ENCODE data around the gene CD72.

- TF ChIP-seq, protein P1, sequence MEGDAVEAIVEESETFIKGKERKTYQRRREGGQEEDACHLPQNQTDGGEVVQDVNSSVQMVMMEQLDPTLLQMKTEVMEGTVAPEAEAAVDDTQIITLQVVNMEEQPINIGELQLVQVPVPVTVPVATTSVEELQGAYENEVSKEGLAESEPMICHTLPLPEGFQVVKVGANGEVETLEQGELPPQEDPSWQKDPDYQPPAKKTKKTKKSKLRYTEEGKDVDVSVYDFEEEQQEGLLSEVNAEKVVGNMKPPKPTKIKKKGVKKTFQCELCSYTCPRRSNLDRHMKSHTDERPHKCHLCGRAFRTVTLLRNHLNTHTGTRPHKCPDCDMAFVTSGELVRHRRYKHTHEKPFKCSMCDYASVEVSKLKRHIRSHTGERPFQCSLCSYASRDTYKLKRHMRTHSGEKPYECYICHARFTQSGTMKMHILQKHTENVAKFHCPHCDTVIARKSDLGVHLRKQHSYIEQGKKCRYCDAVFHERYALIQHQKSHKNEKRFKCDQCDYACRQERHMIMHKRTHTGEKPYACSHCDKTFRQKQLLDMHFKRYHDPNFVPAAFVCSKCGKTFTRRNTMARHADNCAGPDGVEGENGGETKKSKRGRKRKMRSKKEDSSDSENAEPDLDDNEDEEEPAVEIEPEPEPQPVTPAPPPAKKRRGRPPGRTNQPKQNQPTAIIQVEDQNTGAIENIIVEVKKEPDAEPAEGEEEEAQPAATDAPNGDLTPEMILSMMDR (IDR thresholded peaks at IDR 0.05), result no peak
- no peak for TF ChIP-seq POLR2A (IDR thresholded peaks at IDR 0.05)
Measured at GRCh38 chr9:35656831-35657545, 38.8 kb upstream of the CD72 start.

All from lower leg skin (tissue), 3 donors.